ENCODE data around the gene LTA.

Gene LTA

GRCh38 chr6:31531771-31532643, 40.1 kb upstream of the LTA start:
- Histone ChIP-seq H3K36me3 (peaks cover 80% of the 10 kb centered on the region), H3K4me2 (no peak overlapping the region), H3K27me3 (no peaks in the 10 kb centered on the region), H3K4me1 (no peaks in the 10 kb centered on the region), H3K27ac (no peak overlapping the region), H3K9me3 (no peaks in the 10 kb centered on the region), H3K9ac (no peak overlapping the region), H4K20me1 (peaks cover 84% of the 10 kb centered on the region), H3K4me3 (no peak overlapping the region)
- no peak for TF ChIP-seq Cebpa-rat (IDR thresholded peaks at IDR 0.05)

DNA sequence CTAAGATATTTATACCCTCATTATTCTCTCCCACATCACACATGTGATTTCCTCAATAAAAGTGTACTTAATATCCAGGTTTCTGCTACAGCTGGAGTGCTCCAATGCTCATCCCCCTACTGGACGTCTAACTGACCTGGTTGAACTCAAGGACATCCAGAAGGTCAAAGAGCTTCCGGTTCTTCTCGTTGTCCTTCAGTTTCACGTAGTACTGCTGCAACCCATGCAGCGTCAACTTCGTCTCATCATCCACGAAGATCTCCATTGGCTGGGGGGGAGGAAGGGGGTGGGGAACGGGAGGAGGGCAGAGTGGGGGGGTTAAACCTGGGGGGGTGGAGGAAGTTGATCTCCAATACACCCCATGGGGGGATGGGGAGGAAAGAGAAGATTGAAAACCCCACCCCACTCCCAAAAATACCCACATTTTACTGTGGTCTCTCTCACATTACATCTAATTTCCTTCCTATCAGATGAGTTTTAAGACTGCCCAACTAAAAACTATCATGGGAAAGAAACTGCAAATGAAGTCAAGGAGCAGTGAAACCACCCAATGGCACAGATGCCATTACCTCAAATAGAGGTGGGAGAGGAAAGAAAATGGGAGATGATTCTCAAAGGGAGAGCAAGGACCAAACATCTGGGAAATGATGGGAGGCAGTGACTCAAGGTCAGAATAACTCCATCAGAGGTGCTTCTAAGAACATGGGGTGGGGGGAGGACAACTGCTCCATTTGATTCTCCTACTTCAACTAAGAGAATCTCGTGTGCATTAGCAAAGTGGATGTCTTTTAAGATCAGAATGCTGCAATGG, 39.2 kb upstream of the LTA start:
- Histone ChIP-seq H3K4me1 (0 out of 2 replicates have a peak, but pooled peaks cover 4% of the 10 kb centered on the region), H3K27me3 (no peaks in the 10 kb centered on the region), H3K9ac (no peak overlapping the region), H3K36me3 (peaks cover 88% of the 10 kb centered on the region), H3K27ac (no peak overlapping the region), H4K20me1 (peaks cover 93% of the 10 kb centered on the region), H3K4me3 (no peak overlapping the region), H3K9me3 (no peaks in the 10 kb centered on the region), H3K4me2 (no peak overlapping the region)
- TF ChIP-seq Cebpa-rat (IDR thresholded peaks at IDR 0.05): no peak

DNA sequence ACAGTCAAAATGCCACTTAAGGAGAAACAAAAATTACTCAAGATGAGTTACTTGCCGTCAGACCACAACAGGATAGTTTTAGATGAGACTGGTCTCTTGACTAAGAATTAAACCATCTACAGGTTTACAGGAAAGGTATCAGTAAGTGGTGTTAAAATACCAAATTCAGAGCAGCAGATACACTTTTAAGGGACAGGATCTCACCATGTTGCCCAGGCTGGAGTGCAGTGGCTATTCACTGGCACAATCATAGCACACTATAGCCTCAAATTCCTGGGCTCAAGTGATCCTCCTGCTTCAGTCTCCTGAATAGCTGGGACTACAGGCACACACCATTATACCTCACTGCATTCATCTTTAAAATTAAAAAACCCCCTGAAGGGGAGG, 38.6 kb upstream of the LTA start:
- no peak overlapping the region for H3K4me2 ChIP-seq
- H3K4me3 ChIP-seq: no peak overlapping the region
- no peaks in the 10 kb centered on the region for H3K9me3 ChIP-seq
- H3K27me3 ChIP-seq: no peaks in the 10 kb centered on the region
- TF ChIP-seq Cebpa-rat (IDR thresholded peaks at IDR 0.05): no peak
- peaks cover 96% of the 10 kb centered on the region for H4K20me1 ChIP-seq
- H3K9ac ChIP-seq: no peak overlapping the region
- H3K4me1 ChIP-seq: peaks cover 10% of the 10 kb centered on the region
- peaks cover 94% of the 10 kb centered on the region for H3K36me3 ChIP-seq
- no peak overlapping the region for H3K27ac ChIP-seq

DNA sequence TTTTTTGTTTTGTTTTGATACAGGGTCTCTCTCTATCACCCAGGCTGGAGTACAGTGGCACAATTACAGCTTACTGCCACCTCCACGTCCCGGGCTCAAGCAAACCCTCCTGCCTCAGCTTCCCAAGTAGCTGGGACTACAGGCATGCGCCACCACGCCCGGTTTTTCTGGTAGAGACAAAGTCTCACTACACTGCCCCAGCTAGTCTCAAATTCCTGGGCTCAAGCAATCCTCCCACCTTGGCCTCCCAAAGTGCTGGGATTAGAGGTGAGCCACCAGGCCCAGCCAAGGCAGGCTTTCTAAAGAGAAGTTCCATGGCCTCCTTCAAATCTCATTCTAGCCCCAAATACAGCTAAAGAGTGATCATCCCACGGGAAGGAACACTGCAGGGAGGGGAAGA, 38.1 kb upstream of the LTA start:
- peaks cover 15% of the 10 kb centered on the region for H3K4me1 ChIP-seq
- no peaks in the 10 kb centered on the region for H3K27me3 ChIP-seq
- no peak overlapping the region for H3K4me3 ChIP-seq
- H3K9me3 ChIP-seq: no peaks in the 10 kb centered on the region
- H4K20me1 ChIP-seq: peaks cover 96% of the 10 kb centered on the region
- H3K9ac ChIP-seq: no peak overlapping the region
- TF ChIP-seq Cebpa-rat (IDR thresholded peaks at IDR 0.05): no peak
- no peak overlapping the region for H3K4me2 ChIP-seq
- no peak overlapping the region for H3K27ac ChIP-seq
- H3K36me3 ChIP-seq: peaks cover 97% of the 10 kb centered on the region

GRCh38 chr6:31534521-31535040, 37.5 kb upstream of the LTA start:
- Histone ChIP-seq H3K27me3 (no peaks in the 10 kb centered on the region), H3K4me1 (peaks cover 21% of the 10 kb centered on the region), H4K20me1 (peaks cover 98% of the 10 kb centered on the region), H3K4me2 (no peak overlapping the region), H3K27ac (no peak overlapping the region), H3K9ac (no peak overlapping the region), H3K36me3 (peaks cover 99% of the 10 kb centered on the region), H3K9me3 (no peaks in the 10 kb centered on the region), H3K4me3 (no peak overlapping the region)
- no peak for TF ChIP-seq Cebpa-rat (IDR thresholded peaks at IDR 0.05)

DNA sequence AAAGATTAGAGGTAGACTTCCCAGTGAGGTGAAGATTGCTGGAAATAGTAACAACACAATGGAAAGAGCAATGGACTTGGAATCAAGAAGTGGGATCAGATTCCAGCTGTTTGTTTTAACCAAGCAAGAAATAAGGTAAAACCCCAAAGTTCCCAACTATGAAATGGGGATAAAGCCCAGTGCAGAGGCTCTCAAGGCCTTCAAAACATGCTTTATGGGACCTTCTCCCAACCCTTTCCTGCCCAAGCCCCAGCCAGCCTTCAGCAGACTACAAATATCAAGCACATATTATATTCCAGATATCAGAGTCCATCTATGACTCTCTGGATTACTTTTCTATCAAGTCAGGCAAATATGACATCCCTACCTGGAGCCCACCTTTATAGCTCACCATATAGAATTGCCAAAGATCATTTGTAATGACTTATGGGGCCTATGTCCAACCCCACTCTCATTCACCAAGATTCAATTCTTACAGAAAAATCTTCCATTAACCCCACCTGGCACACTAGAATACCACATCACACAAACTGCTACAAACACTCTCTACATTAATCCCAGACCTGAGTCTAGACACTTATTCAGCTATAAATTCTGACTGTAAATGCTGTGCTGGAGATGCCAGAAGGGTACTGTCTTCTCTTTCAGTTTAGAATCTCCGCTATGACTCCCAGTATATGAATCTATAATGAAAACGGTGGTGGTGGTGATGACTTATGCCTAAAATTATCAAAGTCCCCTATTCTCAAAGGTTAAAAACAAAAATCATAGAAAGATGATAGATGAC, 36.4 kb upstream of the LTA start:
- Histone ChIP-seq H3K36me3 (peaks cover 99% of the 10 kb centered on the region), H3K4me1 (peaks cover 32% of the 10 kb centered on the region), H4K20me1 (peaks cover 99% of the 10 kb centered on the region), H3K9ac (no peak overlapping the region), H3K4me3 (no peak overlapping the region), H3K9me3 (no peaks in the 10 kb centered on the region), H3K4me2 (no peak overlapping the region), H3K27ac (no peak overlapping the region), H3K27me3 (no peaks in the 10 kb centered on the region)
- no peak for TF ChIP-seq Cebpa-rat (IDR thresholded peaks at IDR 0.05)

DNA sequence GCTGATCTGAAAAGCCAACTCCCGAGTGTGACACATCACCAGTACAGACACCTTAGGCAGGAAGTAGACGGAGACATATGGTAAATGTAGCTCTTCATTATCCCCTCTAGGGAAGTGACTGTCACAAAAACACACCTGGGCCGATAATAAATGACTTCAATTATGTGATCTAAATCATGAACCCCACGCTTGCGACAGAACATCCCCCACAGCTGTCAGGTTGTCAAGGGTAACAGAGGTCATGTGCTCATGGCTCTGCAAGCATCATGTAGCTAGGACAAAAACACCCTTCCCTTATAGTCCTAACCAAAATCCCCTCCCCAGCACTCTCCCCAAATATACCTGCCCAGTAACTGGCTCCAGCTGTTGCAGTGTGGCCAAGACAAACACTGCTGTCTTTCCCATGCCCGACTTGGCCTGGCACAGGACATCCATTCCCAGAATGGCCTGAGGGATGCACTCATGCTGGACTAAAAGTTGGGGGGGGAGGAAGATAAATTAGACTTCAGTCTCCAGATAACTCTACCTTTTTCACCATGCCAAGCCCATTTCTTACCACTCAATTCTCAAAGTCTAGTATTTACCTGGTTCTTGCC, 33.2 kb upstream of the LTA start:
- Histone ChIP-seq H4K20me1 (peaks cover 73% of the 10 kb centered on the region), H3K9me3 (no peaks in the 10 kb centered on the region), H3K36me3 (peaks cover 69% of the 10 kb centered on the region), H3K4me3 (peak overlapping the region; percentile 87), H3K4me2 (peak overlapping the region; percentile 98), H3K27ac (no peak overlapping the region), H3K27me3 (no peaks in the 10 kb centered on the region), H3K4me1 (peaks cover 44% of the 10 kb centered on the region), H3K9ac (peak overlapping the region; percentile 97; the same call in 1 of the 2 replicates)
- no peak for TF ChIP-seq Cebpa-rat (IDR thresholded peaks at IDR 0.05)

DNA sequence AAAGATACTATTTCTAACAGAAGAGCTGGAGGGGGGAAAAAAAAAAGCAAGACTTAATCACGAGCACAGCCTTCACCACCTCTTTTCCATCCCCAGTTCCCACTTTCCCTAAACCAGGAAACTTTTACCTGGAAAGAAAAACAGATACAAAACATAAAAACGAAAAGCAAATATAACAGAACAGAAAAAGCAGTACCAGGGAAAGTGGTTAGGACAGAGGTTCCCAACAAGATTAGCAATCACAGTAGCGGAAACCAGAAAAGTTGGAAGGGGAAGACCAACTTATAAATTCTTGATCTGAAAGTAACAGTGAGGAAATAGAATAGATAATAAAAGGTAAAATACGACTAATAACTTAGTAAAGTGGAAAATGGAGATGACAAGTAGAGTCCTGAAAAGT, 31.4 kb upstream of the LTA start:
- peaks cover 59% of the 10 kb centered on the region for H3K4me1 ChIP-seq
- no peaks in the 10 kb centered on the region for H3K27me3 ChIP-seq
- peak overlapping the region; percentile 87 for H3K4me3 ChIP-seq
- H4K20me1 ChIP-seq: peaks cover 56% of the 10 kb centered on the region
- peaks cover 51% of the 10 kb centered on the region for H3K36me3 ChIP-seq
- peak overlapping the region; percentile 97 for H3K27ac ChIP-seq
- H3K4me2 ChIP-seq: peak overlapping the region; percentile 98
- H3K9ac ChIP-seq: peak overlapping the region; percentile 97
- no peak for TF ChIP-seq Cebpa-rat (IDR thresholded peaks at IDR 0.05)
- H3K9me3 ChIP-seq: no peaks in the 10 kb centered on the region

DNA sequence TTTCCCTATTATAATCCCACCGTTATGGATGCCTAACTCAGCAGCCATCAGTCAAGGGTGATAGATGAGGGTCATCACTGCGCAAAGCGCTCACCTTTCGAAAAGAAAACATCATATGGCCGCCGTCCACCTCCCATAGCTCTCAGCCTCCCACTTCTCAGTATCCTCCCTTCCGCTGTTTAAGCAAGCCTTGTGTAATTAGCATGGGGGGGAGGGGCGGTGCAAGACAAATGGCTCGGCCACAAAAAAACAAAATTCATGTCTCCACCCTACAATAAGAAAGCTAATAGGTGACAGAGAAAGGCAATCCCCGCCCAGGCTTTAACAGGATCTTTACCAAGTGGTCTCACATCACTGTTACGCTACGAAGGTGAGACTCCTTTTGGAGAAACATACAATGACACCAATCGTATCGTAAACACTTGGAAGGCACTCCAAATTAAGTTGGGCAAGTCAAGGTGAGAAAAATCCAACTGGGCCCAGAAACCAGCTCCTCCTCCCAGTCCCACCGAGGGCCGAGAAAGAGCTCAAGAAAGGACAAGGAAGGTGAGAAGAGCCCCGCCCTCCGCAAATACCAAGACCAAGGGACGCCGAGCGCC, 30.9 kb upstream of the LTA start:
- Histone ChIP-seq H4K20me1 (peaks cover 51% of the 10 kb centered on the region), H3K27me3 (no peaks in the 10 kb centered on the region), H3K4me2 (peak overlapping the region; percentile 98), H3K27ac (peak overlapping the region; percentile 97), H3K9me3 (no peaks in the 10 kb centered on the region), H3K4me3 (peak overlapping the region; percentile 87), H3K4me1 (peaks cover 64% of the 10 kb centered on the region), H3K36me3 (peaks cover 46% of the 10 kb centered on the region), H3K9ac (peak overlapping the region; percentile 97)
- TF ChIP-seq Cebpa-rat (IDR thresholded peaks at IDR 0.05): no peak

Data from BLaER1 (cell line).